Keratinocyte (primary cell): ENCODE results near the gene RALGPS1. TPM values are rescaled to one million over a fixed set of nuclear protein-coding genes. Genes with fewer than 3 reads are reported as not detected.

Experiments
- DNase-seq: peaks from one replicate; pipeline ENCODE4 v3.0.0-alpha.2; 2011; ENCODE audit warnings: low read depth, missing footprints, low spot score
- FAIRE-seq: peaks from 2 replicates; lab custom pipeline; 2011; peaks lifted over from hg19 to GRCh38; lab: Jason Lieb, UNC
- H2AFZ ChIP-seq: 2 replicates; pipeline ENCODE4 v1.6.0; 2012; ENCODE audit warnings: low read length, control low read depth, inconsistent platforms; ENCODE audit not compliant: control insufficient read depth
- H3K27ac ChIP-seq: 2 replicates; pipeline ENCODE4 v1.5.1; 2011; ENCODE audit warnings: low read length; ENCODE audit not compliant: control insufficient read depth, insufficient read depth
- H3K27me3 ChIP-seq: 3 replicates; pipeline ENCODE4 v1.6.0; 2011; ENCODE audit warnings: low read length; ENCODE audit not compliant: control insufficient read depth, insufficient read depth; ENCODE audit errors: extremely low read depth
- H3K36me3 ChIP-seq, 2 experiments: 2 replicates in 1 of 2; 3 replicates in 1 of 2; pipeline ENCODE4 v1.5.1; 2011; ENCODE audit warnings: low read length in 2 of 2, mild to moderate bottlenecking in 1 of 2; ENCODE audit not compliant: control insufficient read depth in 2 of 2, insufficient read depth in 2 of 2; ENCODE audit errors: extremely low read depth in 1 of 2
- H3K4me1 ChIP-seq: 3 replicates; pipeline ENCODE4 v1.5.1; 2011; ENCODE audit warnings: low read length; ENCODE audit not compliant: control insufficient read depth, insufficient read depth; ENCODE audit errors: extremely low read depth
- H3K4me2 ChIP-seq: 3 replicates; pipeline ENCODE4 v1.6.0; 2011; ENCODE audit warnings: low read depth, low read length; ENCODE audit not compliant: control insufficient read depth, insufficient read depth; ENCODE audit errors: extremely low read depth
- H3K4me3 ChIP-seq, 3 experiments: fragments of 200-600 bp in 1 of 3; sonication (generic) in 1 of 3; 2 replicates in 2 of 3; 3 replicates in 1 of 3; pipeline ENCODE4 v1.5.1; 2011 to 2016; ENCODE audit warnings: low read length in 3 of 3, mild to moderate bottlenecking in 3 of 3, control low read depth in 2 of 3, inconsistent platforms in 1 of 3, low read depth in 1 of 3, mixed read lengths in 1 of 3, mixed run types in 1 of 3, moderate library complexity in 1 of 3; ENCODE audit not compliant: control insufficient read depth in 2 of 3, insufficient read depth in 2 of 3; ENCODE audit errors: extremely low read depth in 1 of 3
- H3K79me2 ChIP-seq: 2 replicates; pipeline ENCODE4 v1.6.0; 2012; ENCODE audit warnings: low read length; ENCODE audit not compliant: control insufficient read depth, insufficient read depth
- H3K9ac ChIP-seq: 3 replicates; pipeline ENCODE4 v1.6.0; 2011; ENCODE audit warnings: low read length; ENCODE audit not compliant: control insufficient read depth, insufficient read depth; ENCODE audit errors: extremely low read depth
- H3K9me1 ChIP-seq: 3 replicates; pipeline ENCODE4 v1.6.0; 2011; ENCODE audit warnings: low read length; ENCODE audit not compliant: control insufficient read depth, insufficient read depth; ENCODE audit errors: extremely low read depth
- H3K9me3 ChIP-seq: 2 replicates; pipeline ENCODE4 v1.5.1; 2012; ENCODE audit warnings: low read depth, low read length; ENCODE audit not compliant: control insufficient read depth
- H4K20me1 ChIP-seq: 3 replicates; pipeline ENCODE4 v1.6.0; 2011; ENCODE audit warnings: low read length; ENCODE audit not compliant: control insufficient read depth, insufficient read depth; ENCODE audit errors: extremely low read depth
- CTCF ChIP-seq, 3 experiments: IDR thresholded peaks in 1 of 3; conservative IDR thresholded peaks in 1 of 3; optimal IDR thresholded peaks in 1 of 3; 2 replicates in 2 of 3; 3 replicates in 1 of 3; pipeline versions ENCODE3 to v1.5.1; 2011; ENCODE audit warnings: low read length in 3 of 3, mild to moderate bottlenecking in 3 of 3, moderate library complexity in 2 of 3, control low read depth in 1 of 3, inconsistent platforms in 1 of 3; ENCODE audit not compliant: insufficient read depth in 2 of 3; ENCODE audit errors: extremely low read depth in 1 of 3
- EZH2 ChIP-seq: IDR thresholded peaks from one replicate; pipeline ENCODE4 v1.6.1; 2012; ENCODE audit warnings: inconsistent platforms, mild to moderate bottlenecking, low read length, moderate library complexity
- dilution Hi-C: fragments of 300-500 bp; cut with MboI; formaldehyde crosslinking; loops from one replicate; pipeline ENCODE4 v1.7.0; 2020; ENCODE audit warnings: low sequenced_read_pairs; ENCODE audit not compliant: extremely low pct_ligation_motif_present
- polyA plus RNA-seq, 5 experiments: library from polyadenylated mRNA; depleted of rRNA in 3 of 5; stranded (reverse) in 3 of 5; stranded (forward) in 1 of 5; unstranded in 1 of 5; fragments of >200 nt; gene quantifications; 1 replicate in 1 of 5; 2 replicates in 3 of 5; 3 replicates in 1 of 5; pipeline versions ENCODE4 v1.2.1 to v1.2.3, GENCODE V29; 2011 to 2012; ENCODE audit warnings: missing spikeins in 2 of 5, low read depth in 1 of 5, low replicate concordance in 1 of 5

Gene RALGPS1
- polyA plus RNA-seq, 1 donor (not counting 4 experiments of a cell fraction or from before 2014, with no cell fraction given) = 0.56 TPM

DNA sequence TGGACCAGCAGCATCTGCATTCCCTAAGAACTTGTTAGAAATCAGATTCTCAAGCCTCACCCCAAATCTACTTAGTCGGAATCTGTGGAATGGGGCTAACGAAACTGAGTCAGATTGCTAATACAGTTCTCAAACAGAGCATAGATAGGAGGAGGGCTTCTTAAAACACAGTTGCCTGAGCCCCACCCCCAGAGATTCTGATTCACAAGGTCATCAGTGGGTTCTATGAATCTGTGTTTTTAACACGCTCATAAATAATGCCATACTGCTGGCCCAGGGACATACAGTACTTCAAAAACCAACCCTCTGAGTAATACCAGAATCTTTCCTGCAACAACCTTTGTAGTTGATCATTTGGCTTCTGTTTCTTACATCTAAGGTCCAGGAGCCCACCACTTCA is 317.1 kb downstream of the RALGPS1 start:
- dilution Hi-C loops = no loop called here
- Histone ChIP-seq H3K79me2 (no peaks in the 10 kb centered on the region), H3K27me3 (no peaks in the 10 kb centered on the region), H3K4me2 (no peak overlapping the region), H3K4me3 (no peak overlapping the region), H4K20me1 (no peaks in the 10 kb centered on the region), H3K9me1 (no peaks in the 10 kb centered on the region), H3K27ac (no peak overlapping the region), H3K4me1 (no peaks in the 10 kb centered on the region), H3K9ac (no peak overlapping the region), H3K9me3 (no peaks in the 10 kb centered on the region), H2AFZ (no peak overlapping the region), H3K36me3 (no peaks in the 10 kb centered on the region)
- no peak for TF ChIP-seq EZH2
- TF ChIP-seq CTCF (optimal IDR thresholded peaks at IDR 0.05 in 1 of 3, IDR thresholded peaks at IDR 0.05 in 1 of 3, conservative IDR thresholded peaks at IDR 0.05 in 1 of 3; ENCODE audit: extremely low read depth in 1 of 3, insufficient read depth in 2 of 3, low read length in 3 of 3) = no peak
- FAIRE-seq (no peak), DNase-seq (no peak)

GRCh38 chr9:127232833-127233549 is 318.4 kb downstream of the RALGPS1 start:
- Histone ChIP-seq H3K36me3 (no peaks in the 10 kb centered on the region), H4K20me1 (no peaks in the 10 kb centered on the region), H3K27ac (no peak overlapping the region), H3K9me1 (no peaks in the 10 kb centered on the region), H3K4me3 (no peak overlapping the region), H3K79me2 (no peaks in the 10 kb centered on the region), H3K4me1 (no peaks in the 10 kb centered on the region), H3K9me3 (no peaks in the 10 kb centered on the region), H3K27me3 (no peaks in the 10 kb centered on the region), H3K4me2 (no peak overlapping the region), H2AFZ (no peak overlapping the region), H3K9ac (no peak overlapping the region)
- dilution Hi-C loops = no loop called here
- TF ChIP-seq CTCF (optimal IDR thresholded peaks at IDR 0.05 in 1 of 3, IDR thresholded peaks at IDR 0.05 in 1 of 3, conservative IDR thresholded peaks at IDR 0.05 in 1 of 3; ENCODE audit: extremely low read depth in 1 of 3, insufficient read depth in 2 of 3, low read length in 3 of 3) (no peak), EZH2 (no peak)
- FAIRE-seq (no peak), DNase-seq (no peak)
